ENCODE data around the gene STK39.

STK39 gene

DNA sequence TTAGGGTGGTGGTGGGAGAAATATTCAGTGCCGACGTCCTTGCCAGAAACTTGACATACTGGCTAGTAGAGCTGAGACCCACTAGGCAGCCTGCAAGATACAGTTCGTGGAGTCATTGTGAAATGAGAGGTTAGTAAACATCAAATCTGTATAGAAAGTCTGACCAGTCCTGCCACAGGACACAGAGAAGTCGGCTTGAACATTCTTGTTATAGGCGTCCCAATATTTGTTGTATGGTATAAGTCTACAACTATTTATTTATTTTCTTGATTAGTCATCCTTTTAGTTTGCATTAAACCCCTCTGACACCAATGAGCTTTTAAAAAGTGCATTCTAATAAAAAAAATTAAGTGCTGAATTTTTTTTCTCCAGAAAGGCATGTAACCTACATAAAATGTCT is 265.4 kb downstream of the STK39 start:
- DNase-seq, result no peak

DNA sequence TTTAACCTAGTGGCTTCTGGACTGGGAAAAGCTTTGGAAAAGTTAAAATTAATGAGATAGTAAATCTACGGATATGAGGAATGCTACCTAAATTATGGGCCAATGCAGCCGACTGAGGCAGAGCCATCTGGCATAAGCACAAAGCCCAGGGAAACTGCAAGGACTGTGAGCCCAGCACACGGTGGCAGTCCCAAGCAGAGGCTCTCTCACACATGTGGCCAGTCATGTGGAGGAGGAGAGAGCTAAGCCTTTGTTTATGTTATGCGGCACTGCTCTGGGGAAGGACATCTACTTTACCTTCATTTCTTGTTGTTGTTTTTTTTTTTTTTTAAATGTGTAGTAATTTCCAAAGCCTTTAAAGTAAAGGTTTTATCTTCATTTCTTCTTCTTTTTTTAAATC is 267.0 kb downstream of the STK39 start:
- no peak for DNase-seq

DNA sequence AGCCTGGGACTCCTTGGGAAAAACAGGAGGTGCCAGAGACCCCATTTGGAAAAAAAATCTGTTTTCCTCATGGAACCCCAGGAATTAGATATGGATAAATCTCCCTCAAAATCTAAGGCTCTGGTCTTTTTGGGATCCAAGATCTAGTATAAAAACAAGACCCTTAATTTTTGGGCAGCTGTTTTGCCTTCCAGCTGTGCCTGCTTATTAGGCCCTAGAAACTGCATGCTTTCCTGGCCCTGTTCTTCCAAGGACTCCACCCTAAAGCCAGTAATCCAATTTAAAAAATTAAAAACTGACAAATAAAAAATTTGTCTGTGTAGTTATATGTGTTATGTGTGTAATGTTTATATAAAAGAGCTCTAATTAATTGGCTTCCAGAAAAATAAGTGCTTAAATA is 274.6 kb downstream of the STK39 start:
- no peak for DNase-seq

DNA sequence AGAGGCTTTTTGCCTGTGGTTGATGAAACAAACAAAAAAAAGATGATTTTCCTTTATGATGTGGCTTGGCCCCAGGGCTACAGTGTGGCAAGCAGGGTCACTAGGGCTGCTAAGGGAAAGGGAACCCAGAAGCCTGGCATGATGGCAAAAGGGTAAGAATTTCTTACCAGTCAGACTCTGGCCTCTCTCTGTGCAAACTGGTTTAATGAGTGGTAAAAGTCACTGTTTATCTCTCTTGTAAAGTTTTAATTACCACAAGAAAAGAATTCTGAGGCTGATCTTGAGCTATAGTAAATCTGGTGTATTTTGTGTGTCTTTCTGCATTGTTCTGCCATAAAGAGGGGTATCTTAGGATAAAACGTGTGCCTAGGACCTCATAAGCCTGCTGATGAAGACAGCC is 275.4 kb downstream of the STK39 start:
- no peak for DNase-seq

DNA sequence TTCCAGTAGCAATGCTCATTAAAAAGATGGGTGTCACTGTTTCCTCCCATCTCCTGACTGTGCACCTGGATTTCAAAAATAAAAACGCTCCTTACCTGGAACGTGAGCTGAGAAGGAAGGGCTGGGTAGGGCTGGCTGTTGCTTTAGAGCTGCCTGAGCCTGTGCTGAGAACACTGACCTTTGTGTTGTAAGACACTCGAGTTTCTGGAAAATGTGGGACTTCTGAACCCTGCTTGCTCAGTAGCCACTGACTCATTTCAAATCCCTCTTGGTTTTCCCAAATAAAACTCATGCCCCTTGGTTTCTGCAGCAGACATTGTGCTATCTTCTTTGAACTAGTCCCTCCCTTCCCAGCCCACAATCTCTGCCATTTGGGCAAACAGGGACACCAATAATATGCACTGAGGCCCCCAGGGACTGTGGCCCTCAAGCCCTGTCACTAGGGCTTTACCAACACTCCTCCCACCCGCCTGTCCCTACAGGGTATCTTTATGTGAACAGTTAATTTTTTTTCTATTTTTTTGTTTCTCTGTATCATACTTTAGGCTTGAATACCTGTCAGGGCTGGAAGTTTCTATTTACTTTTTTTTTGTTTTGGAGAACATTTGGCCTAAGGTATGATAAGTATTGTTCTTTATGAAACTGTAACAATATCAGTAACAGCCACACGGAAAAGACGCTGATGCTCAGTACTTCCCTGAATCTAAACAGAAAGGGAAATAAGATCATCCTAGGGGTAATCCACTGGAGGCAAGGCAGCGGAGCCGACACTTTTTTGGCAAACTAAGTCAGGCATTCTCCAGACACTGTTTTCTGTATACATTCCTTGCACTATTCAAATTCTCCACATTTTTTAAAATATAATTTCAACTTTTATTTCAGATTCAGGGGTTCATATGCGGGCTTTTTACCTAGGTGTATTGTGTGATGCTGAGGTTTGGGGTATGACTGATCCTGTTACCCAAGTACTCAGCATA is 280.2 kb downstream of the STK39 start:
- DNase-seq, result no peak

DNA sequence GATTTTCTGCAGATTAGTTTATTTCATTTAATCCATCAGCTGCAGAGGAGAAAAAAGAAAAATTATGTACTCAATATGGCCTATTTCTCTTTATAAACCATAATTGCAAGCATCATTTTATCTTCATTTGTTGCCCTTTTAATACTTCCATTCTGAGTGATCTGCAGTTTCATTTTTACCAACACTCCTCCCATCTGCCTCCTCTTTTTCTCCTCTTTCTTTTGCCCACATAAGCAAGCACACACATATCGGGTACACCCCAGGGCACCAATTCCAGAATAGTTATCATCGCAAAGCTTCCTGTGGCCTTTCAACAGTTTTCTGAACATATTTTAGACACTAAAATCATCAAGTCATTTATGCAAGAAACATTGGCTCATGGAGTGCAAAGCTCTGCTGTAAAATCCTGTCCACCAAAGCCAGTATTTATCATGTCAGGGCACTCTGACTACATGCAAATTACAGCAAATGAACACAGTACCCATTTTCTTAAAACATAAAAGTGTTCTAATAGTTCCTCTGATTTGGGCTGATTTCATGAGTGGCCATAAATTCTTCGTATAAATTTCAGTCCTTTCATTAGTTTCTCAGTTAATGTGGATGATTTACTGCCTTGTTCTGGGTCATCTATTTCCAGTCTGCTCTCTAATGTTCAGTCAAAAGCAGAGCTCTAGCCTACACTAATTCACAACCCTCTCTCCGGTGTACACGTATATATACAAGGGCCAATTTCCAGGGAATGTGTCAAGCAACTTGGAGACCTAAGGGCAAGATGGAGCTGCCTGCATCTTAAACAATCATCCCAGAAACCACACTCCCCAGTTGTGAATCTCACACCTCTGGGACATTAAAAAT is 281.3 kb downstream of the STK39 start:
- DNase-seq, result no peak

DNA sequence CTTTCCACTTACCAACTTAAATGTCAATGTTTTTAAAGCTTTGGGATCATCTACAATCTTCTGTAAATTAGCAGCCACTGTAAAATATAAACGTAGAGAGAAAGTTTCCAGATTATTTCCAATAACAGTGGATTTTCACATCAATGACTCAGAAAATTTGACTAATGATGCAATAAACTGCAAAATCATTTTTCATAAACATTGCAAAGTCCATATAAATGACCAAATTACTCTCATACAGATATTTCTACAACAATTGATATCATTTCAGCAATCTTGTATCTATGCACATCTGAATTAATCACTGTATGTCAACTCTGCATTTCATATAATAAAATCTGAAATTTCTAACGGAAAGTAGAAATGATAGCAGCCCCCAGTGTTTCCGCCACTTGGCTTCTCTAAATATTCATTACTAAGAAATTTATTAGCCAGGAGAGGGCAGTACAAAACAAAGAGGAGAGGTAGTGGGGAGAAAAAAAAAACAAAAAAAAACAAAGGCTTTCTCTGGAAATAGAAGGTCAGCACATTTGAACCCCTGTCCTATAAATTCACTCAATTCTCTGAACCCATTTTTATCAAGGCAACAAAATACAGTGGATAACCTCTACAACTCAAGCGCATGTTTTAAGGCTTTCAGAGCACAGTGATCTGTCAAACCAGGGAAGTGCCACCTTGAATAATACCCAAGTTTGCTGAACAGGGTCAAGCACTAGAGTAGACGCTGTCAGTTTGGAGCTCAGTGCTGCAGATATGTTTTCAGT is 282.6 kb downstream of the STK39 start:
- DNase-seq, result no peak

DNA sequence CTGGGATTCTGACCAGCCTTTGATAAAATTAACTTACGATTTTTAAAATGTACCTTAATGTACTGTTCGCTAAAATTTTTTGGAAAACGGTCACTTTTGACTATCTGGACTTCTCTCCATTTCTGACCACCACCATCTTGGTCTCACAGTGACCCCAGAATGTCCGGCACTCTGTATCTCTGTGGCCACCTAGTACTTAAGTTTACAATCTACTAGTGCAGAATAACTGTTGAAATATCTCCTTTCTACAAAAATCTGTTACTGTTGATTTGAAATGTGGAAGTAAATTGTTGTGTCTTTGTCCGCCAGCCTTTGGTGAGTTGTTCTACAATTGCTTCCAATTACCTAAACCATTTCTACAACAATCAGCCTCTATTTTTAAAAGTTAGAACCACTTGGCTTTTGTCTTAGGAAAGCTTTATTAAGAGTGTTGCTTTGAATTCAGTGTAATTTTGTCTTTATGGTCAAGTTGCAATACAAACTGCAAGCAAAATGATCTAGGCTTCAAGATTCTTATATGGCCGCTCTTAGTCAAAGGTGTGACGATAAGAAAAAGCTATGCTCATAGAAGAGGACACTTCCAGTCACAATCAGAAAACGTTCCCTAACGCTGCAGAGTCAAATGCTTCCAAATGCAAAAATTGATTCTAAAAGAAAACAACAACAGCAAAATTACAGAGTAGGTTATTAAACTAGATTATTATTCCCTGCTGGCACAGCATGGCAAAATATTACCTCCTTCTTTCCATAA is 283.3 kb downstream of the STK39 start:
- DNase-seq, result no peak

DNA sequence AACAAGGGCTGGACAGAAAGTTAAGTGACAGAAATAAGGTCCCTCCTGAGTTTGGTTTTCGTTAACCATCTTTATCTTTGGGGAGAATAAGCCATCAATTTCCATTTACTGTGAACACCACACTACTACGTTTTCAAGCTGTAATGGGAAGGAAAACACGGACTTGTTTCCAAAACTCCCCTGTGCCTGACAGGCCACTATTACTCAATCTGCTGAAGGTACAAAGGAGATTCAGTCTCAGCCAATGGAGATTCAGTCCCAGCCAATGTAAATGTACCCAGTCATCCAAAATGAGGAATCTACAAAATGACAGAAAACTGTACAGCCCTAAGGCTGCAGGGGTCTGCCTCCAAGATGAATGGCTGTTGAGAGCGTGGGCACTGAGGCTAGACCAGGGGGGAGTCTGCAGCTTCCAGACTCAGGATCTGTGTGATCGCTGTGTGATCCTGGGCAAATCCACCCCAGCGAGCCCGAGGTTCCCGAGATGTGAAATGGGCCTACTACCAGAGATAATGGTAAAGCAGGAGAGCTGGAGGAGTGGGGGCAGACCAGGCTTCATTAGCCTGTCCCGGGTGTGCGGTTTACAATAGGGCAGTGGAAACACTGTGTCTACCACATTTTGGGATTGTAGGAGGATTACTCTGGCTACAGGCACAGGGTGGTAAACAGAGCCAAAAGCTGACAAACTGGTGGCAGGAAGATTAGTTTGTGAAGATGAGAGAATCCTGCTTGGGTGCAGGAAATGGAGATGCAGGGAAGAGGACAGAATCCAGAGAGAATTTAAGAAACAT is 284.8 kb downstream of the STK39 start:
- no peak for DNase-seq

DNA sequence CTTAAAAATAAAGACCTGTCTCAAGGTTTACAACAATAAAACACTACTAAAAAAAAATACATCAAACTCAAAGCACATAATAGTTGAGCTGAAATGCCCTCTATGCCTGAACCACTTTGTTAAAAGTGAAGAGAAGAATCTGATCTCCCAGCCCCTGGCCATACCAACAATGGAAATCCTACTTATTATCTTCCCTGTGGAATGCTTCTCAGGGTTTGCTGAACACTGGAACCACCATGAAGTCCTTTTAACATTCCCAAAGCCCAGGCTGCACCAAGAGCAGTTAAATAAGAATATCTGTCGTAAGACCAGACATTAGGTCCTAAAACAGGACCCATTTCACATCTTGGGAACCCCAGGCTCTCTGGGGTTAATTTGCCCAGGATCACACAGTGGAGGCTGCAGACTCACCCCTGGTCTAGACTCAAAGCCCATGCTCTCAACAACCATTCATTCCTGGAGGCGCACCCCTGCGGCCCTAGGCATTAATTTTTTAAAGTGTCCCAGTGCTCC is 285.8 kb downstream of the STK39 start:
- no peak for DNase-seq

DNA sequence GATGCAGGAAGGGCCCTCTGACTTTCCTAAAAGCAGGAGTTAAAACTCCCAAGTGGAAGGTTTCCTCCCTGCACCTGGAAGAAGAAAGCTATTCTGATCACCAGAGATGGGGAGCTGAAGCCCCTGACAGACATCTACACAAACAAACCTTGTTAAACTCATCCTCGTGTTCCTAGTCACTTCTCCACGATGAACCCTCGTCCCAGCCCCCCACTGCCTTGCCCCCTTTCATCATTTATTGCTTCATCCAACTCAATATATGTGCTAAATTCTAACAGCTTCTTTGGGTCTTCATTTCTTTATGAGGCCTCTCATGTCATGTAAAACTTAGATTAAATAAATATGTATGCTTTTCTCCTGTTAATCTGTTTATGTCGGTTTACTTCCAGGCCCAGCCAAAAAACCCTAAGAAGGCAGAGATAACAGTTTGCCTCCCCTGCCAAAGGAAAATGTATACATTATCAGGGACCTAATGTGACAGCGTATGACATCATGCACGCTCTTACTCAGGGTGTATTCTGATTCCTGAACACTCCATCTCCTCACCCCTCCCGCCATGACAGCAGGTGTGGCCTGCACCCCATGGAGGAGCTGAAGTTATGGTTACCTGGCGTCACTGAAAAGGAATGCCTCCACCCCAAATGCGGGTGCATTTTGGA is 287.2 kb downstream of the STK39 start:
- no peak for DNase-seq

DNA sequence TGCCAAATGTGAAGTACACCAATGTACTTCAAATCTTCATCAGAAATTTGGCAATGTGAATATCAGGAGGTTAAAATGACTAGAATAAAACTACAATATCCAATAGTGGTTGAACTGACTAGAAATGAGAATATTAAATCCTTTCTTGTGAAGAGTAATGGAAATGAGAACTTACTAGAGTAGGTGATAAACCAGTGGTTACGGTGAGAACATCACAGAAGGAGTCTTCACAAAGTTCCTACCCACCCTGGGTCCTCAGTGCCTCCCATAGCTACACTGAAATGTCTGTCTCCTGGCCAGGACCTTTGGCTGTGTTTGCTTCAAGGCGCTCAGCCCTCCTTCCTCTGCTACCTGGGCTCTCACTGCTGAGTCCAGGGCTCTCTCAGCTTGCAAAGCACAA is 289.7 kb downstream of the STK39 start:
- DNase-seq, result no peak

DNA sequence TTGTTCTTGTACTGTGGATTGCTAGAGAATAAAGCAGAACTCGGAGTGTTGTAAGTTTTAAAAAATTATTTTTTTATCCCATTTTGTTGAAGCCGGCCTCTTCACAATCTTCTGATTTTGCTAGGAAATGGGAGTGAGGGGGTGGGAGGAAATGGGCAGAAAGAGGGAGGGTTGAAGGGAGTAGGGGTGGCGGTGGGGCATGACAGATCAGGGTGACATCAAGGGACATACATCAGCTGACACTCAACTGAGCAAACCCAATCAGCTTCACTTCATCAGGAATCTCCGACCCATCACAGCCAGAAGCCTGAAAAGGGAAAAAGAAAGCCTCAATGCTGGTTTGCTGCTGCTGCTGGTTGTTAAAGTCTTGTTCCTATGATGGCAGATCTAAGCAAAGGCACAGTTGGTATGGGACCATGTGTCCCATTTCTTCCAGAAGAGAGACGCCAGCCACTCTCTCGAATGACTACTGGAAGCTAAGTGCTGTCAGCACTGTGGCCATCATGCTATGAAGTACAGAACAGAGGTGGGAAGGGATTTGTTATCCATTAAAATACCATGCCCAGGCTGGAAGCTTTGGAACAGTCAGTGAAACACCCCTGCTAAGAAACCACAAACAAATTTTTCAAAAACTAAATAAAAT is 292.0 kb downstream of the STK39 start:
- DNase-seq, result no peak

DNA sequence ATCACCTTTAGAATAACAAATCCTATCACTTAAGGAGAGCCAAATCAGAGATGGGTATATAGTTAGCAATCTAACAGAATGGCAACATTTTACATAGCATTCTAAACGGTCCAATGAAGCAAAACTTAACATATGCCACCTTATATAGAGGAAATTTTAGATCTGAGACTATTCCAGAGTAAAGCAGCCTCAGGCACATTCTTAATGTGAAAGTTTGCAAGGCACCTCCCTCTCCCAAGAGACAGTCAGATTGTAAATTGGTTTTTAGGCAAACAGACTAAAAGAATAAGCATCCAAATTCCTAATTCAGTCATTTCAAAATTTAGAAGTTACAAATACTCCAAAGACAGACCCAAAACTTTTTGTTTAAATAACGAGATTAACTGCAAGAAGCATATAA is 292.9 kb downstream of the STK39 start:
- DNase-seq, result no peak

DNA sequence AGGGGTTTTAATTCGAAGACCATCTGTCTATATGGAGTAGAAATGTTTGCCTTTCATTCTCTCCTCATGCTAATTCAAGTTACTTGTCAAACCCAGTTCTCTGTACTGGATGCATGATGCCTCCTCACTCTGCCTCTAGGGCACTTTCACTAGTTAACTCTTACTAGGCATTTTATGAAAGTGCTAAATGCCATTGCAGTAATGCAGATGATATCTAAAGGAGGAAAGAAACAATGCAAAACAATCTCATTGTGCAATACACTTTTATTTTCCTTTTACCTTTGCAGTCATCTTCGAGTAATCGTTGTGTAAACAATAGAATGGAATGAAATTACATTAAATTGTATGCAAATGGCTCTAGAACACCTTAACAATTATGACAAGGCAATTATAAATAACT is 293.6 kb downstream of the STK39 start:
- no peak for DNase-seq

DNA sequence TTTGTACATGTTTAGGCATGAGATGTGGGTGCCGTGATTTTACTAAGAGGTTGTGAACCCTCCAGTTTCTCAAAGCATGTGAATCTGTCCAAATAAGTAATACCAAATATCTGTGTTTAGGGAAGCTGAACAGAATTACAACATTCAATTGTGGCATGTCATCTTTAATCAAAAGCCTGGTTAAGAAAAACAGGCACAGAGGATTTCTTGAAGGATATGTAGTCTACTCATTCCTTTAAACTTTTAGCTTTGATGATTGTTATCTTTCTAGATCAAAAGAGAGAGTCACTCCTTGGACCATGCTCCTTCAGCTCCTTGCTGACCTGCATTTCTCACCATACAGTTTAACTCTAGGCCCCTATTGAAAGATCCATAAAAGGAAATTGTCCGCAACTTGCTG is 296.8 kb downstream of the STK39 start:
- DNase-seq, result no peak

DNA sequence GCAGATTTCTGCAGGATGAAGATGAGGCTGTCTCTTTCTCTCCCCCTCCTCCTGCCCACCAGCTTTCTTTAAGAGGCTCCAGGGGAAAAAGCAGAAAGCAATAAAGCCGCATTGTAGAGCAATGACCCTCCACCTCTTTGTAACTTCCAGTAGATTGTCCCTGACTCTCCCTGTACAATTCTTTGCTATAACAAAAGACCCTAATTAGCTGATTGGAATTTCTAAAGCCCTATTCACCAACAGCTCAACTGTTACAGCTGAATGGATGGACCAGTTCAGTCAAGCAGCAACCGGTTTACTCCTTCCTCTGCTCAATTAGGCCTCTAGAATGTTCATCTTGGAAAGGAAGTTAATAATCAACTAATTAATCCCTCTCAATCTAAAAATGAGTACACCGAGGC is 301.0 kb downstream of the STK39 start:
- no peak for DNase-seq

DNA sequence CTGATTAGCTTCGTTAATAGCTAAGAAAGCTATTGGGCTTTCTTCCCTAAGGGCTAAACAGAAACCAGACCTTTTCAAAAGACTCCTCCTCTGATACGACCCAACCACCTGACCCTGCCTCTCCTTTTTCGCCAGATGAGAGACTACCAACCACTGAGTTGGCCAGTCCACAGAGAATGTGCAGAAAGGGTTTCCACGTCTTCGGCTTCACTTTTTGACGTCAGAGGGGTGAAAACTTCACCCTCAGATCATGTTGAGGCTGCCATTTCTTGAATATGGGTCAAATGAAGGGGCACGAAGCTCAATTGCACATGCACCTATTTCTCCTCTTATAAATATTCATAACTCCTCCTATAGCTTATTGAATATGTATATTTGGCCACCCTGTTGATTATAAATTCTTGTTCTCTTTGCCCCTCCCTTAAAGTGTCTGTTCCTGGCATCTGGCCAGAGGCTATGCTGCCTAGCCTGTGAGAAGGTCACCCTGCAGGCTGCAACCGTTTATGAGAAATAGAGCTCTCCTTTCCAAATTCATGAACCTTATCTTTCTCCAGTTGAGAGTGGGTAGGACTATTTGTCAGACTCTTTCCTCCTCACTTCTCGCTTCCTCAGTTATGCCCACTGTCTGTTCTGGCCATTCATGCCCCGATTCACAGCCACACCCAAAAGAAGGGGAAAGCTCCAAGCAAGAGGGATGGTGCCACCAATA is 301.6 kb downstream of the STK39 start:
- DNase-seq, result no peak

DNA sequence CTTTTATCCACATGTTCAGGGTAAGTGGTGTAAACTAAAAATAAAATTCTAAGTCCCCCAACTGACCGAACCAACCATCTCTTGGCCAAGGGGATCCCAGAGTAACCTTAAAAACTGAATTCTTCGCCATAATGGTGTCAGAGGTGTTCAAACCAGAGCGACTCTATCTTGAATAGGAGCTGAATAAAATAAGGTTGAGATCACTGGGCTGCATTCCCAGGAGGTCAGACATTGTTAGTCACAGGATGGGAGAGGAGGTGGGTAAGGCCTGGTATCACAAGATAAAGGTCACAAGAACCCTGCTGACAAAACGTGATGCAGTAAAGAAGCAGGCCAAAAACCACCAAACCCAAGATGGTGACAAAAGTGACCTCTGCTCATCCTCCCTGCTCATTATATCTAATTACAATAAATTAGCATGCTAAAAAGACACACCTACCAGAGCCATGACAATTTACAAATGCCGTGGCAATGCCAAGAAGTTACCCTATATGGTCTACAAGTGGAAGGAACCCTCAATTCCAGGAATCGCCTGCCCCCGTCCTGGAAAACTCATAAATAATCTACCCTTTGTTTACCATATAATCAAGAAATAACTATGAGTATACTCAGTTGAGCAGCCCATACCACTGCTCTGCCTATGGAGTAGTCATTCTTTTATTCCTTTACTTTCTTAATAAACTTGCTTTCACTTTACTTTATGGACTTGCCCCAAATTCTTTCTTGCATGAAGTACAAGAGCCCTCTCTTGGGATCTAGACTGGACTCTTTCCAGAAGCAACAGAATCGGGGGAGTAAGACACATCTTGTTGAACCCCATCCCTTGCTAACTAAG is 302.4 kb downstream of the STK39 start:
- DNase-seq, result no peak

Data from DMS79 (cell line).